K562 (cell line): ENCODE measurements around the gene ARMH3.

Source experiments
- BHLHE40 ChIP-seq: IDR thresholded peaks from 2 replicates; pipeline ENCODE4 v1.6.1; 2011; ENCODE audit warnings: low read length, improper control_type of control experiment
- FOXM1 ChIP-seq, 2 experiments: fragments of 450-650 bp in 1 of 2; sonication (generic) in 1 of 2; formaldehyde crosslinking in 1 of 2; IDR thresholded peaks; 2 replicates each; pipeline versions ENCODE4 v1.6.1 to v1.9.0; 2017 to 2022; ENCODE audit warnings: low read depth in 2 of 2, mild to moderate bottlenecking in 2 of 2, missing genetic modification reagents in 1 of 2, moderate library complexity in 1 of 2
- NFIC ChIP-seq: fragments of 450-650 bp; IDR thresholded peaks from 2 replicates; pipeline ENCODE4 v1.6.1; 2017; ENCODE audit warnings: mild to moderate bottlenecking, inconsistent platforms
- POLR2A ChIP-seq: fragments of 450-650 bp; conservative IDR thresholded peaks from 2 replicates; pipeline ENCODE4 v1.6.1; 2016
- POLR2AphosphoS2 ChIP-seq: IDR thresholded peaks from 2 replicates; pipeline ENCODE4 v1.6.1; 2012; ENCODE audit warnings: low read length, improper control_type of control experiment
- POLR2AphosphoS5 ChIP-seq: IDR thresholded peaks from 2 replicates; pipeline ENCODE4 v1.6.1; 2011; ENCODE audit warnings: mild to moderate bottlenecking, low read depth, low read length, moderate library complexity; ENCODE audit not compliant: control insufficient read depth, insufficient read depth
- RBM34 ChIP-seq: fragments of 200-400 bp; formaldehyde crosslinking; IDR thresholded peaks from 2 replicates; pipeline ENCODE4 v1.6.1; 2018; ENCODE audit warnings: low read length, borderline replicate concordance; ENCODE audit not compliant: insufficient read depth
- SP2 ChIP-seq: IDR thresholded peaks from 2 replicates; pipeline ENCODE4 v1.6.1; 2011; ENCODE audit warnings: mild to moderate bottlenecking, low read depth, low read length, moderate library complexity; ENCODE audit not compliant: poor library complexity, severe bottlenecking; ENCODE audit errors: extremely low read depth
- SREBF2 ChIP-seq: sonication (generic); formaldehyde crosslinking; IDR thresholded peaks from 2 replicates; pipeline ENCODE4 v1.4.0; 2020; ENCODE audit warnings: mild to moderate bottlenecking, missing genetic modification reagents
- U2AF2 ChIP-seq: fragments of 200-400 bp; formaldehyde crosslinking; optimal IDR thresholded peaks from 2 replicates; pipeline ENCODE3; 2017; ENCODE audit warnings: low read depth, mild to moderate bottlenecking, low read length
- USF2 ChIP-seq: sonication (generic); formaldehyde crosslinking; IDR thresholded peaks from 2 replicates; pipeline ENCODE4 v1.5.0; 2020; ENCODE audit warnings: missing genetic modification reagents
- TF ChIP-seq, protein P1 (sequence below), 3 experiments: IDR thresholded peaks in 2 of 3; conservative IDR thresholded peaks in 1 of 3; 2 replicates each; pipeline ENCODE4 v1.5.1; 2011 to 2012; ENCODE audit warnings: low read length in 3 of 3, mild to moderate bottlenecking in 3 of 3, control low read depth in 2 of 3, improper control_type of control experiment in 1 of 3, inconsistent platforms in 1 of 3, low read depth in 1 of 3, mixed read lengths in 1 of 3, moderate library complexity in 1 of 3; ENCODE audit not compliant: insufficient read depth in 2 of 3

GRCh38 chr10:101902032-101902819, 153.7 kb downstream of the ARMH3 start:
- TF ChIP-seq POLR2AphosphoS5 = no peak
- no peak for TF ChIP-seq SREBF2 (CRISPR knock-in tag)
- TF ChIP-seq, protein P1, sequence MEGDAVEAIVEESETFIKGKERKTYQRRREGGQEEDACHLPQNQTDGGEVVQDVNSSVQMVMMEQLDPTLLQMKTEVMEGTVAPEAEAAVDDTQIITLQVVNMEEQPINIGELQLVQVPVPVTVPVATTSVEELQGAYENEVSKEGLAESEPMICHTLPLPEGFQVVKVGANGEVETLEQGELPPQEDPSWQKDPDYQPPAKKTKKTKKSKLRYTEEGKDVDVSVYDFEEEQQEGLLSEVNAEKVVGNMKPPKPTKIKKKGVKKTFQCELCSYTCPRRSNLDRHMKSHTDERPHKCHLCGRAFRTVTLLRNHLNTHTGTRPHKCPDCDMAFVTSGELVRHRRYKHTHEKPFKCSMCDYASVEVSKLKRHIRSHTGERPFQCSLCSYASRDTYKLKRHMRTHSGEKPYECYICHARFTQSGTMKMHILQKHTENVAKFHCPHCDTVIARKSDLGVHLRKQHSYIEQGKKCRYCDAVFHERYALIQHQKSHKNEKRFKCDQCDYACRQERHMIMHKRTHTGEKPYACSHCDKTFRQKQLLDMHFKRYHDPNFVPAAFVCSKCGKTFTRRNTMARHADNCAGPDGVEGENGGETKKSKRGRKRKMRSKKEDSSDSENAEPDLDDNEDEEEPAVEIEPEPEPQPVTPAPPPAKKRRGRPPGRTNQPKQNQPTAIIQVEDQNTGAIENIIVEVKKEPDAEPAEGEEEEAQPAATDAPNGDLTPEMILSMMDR (IDR thresholded peaks at IDR 0.05 in 2 of 3, conservative IDR thresholded peaks at IDR 0.05 in 1 of 3; ENCODE audit: insufficient read depth in 2 of 3, low read depth in 1 of 3, low read length in 3 of 3) = no peak
- TF ChIP-seq RBM34 = no peak
- no peak for TF ChIP-seq FOXM1 (IDR thresholded peaks at IDR 0.05; ENCODE audit: low read depth)
- no peak for TF ChIP-seq FOXM1 (CRISPR knock-in tag; IDR thresholded peaks at IDR 0.05; ENCODE audit: low read depth)
- no peak for TF ChIP-seq BHLHE40
- TF ChIP-seq SP2 = no peak
- no peak for TF ChIP-seq NFIC
- no peak for TF ChIP-seq POLR2A
- TF ChIP-seq POLR2AphosphoS2 = no peak
- no peak for TF ChIP-seq U2AF2
- no peak for TF ChIP-seq USF2 (CRISPR knock-in tag)
